Cerebellar cortex (tissue), 1 donor: ENCODE results near the gene RPL19.
"Not testable (repeated sequence)": the region's sequence is repeated elsewhere in the genome, so short reads cannot be mapped to it uniquely, and the experiment has no call there.

Source experiments
- DNase-seq: peaks from one replicate; pipeline ENCODE4 v3.0.0-alpha.2; 2015; ENCODE audit warnings: low spot score

The RPL19 gene

GRCh38 chr17:39244016-39244599 lies 44.0 kb downstream of the RPL19 start:
- DNase-seq, result no peak

- peak; percentile 93 for DNase-seq
Observed at GRCh38 chr17:39244600-39245570, 44.8 kb downstream of the RPL19 start.

GRCh38 chr17:39246274-39246673 lies 46.2 kb downstream of the RPL19 start:
- DNase-seq, result no peak

- not testable (repeated sequence) for DNase-seq
Observed at GRCh38 chr17:39250076-39250475, 50.0 kb downstream of the RPL19 start.

- DNase-seq, result no peak
Observed at GRCh38 chr17:39251997-39252396, 51.9 kb downstream of the RPL19 start.

- DNase-seq, result no peak
Observed at GRCh38 chr17:39252788-39253460, 52.8 kb downstream of the RPL19 start.
